DMS 273 (cell line): Measurements from ENCODE around the gene SCT.
A peak's percentile ranks its signal among the peaks of the same experiment; 100 is the strongest.

Source experiments
- DNase-seq: peaks from one replicate; lab custom pipeline; 2025; ENCODE audit not compliant: unreplicated experiment; lab: John Stamatoyannopoulos, UW

Gene SCT

GRCh38 chr11:611001-611996, 15.7 kb downstream of the SCT start:
- no peak for DNase-seq

GRCh38 chr11:610146-610801, 16.7 kb downstream of the SCT start:
- no peak for DNase-seq

GRCh38 chr11:609341-609811, 17.6 kb downstream of the SCT start:
- no peak for DNase-seq

- no peak for DNase-seq
Measured at GRCh38 chr11:608791-609251, 18.2 kb downstream of the SCT start.

- DNase-seq: no peak
Measured at GRCh38 chr11:607971-608659, 18.9 kb downstream of the SCT start.

GRCh38 chr11:607020-607780, 19.8 kb downstream of the SCT start:
- DNase-seq: no peak

GRCh38 chr11:606245-606644, 20.7 kb downstream of the SCT start:
- DNase-seq: peak; percentile 59

GRCh38 chr11:605286-606129, 21.5 kb downstream of the SCT start:
- no peak for DNase-seq

GRCh38 chr11:603154-603553, 23.8 kb downstream of the SCT start:
- DNase-seq: no peak

- no peak for DNase-seq
Measured at GRCh38 chr11:601573-602245, 25.3 kb downstream of the SCT start.

GRCh38 chr11:598005-598680, 28.8 kb downstream of the SCT start:
- no peak for DNase-seq

GRCh38 chr11:597166-597725, 29.7 kb downstream of the SCT start:
- DNase-seq: no peak

- no peak for DNase-seq
Measured at GRCh38 chr11:596374-596773, 30.6 kb downstream of the SCT start.

- DNase-seq: no peak
Measured at GRCh38 chr11:595400-595799, 31.6 kb downstream of the SCT start.

GRCh38 chr11:593347-593746, 33.6 kb downstream of the SCT start:
- DNase-seq: no peak

GRCh38 chr11:592918-593317, 34.1 kb downstream of the SCT start:
- no peak for DNase-seq

- DNase-seq: no peak
Measured at GRCh38 chr11:592501-592900, 34.5 kb downstream of the SCT start.

GRCh38 chr11:590997-591396, 36.0 kb downstream of the SCT start:
- DNase-seq: no peak
